Activated T-cell treated with anti-CD3 and anti-CD28 coated beads, Interleukin-2, amount 50 U/mL, for 1 hour (primary cell): ENCODE results near the gene STARD6.
"Not testable (repeated sequence)": the region's sequence is repeated elsewhere in the genome, so short reads cannot be mapped to it uniquely, and the experiment has no call there.

Source experiments
- DNase-seq: peaks from one replicate; pipeline ENCODE4 v3.0.0-alpha.2; 2020

STARD6 gene

GRCh38 chr18:54335638-54336173, 22.0 kb downstream of the STARD6 start:
- no peak for DNase-seq

- DNase-seq = no peak
Observed at GRCh38 chr18:54330768-54331548, 26.7 kb downstream of the STARD6 start.

- no peak for DNase-seq
Observed at GRCh38 chr18:54329787-54330186, 27.9 kb downstream of the STARD6 start.

GRCh38 chr18:54327818-54328217, 29.8 kb downstream of the STARD6 start:
- no peak for DNase-seq

GRCh38 chr18:54323970-54324369, 33.7 kb downstream of the STARD6 start:
- no peak for DNase-seq

GRCh38 chr18:54323561-54323960, 34.1 kb downstream of the STARD6 start:
- DNase-seq = no peak

- no peak for DNase-seq
Observed at GRCh38 chr18:54316071-54316820, 41.4 kb downstream of the STARD6 start.

GRCh38 chr18:54309564-54309963, 48.1 kb downstream of the STARD6 start:
- not testable (repeated sequence) for DNase-seq

- DNase-seq = no peak
Observed at GRCh38 chr18:54303408-54303807, 54.2 kb downstream of the STARD6 start.

- DNase-seq = not testable (repeated sequence)
Observed at GRCh38 chr18:54298991-54299390, 58.7 kb downstream of the STARD6 start.

- DNase-seq = no peak
Observed at GRCh38 chr18:54296062-54296461, 61.6 kb downstream of the STARD6 start.

- no peak for DNase-seq
Observed at GRCh38 chr18:54294274-54294673, 63.4 kb downstream of the STARD6 start.

- DNase-seq = no peak
Observed at GRCh38 chr18:54284981-54285785, 72.5 kb downstream of the STARD6 start.

GRCh38 chr18:54284535-54284934, 73.1 kb downstream of the STARD6 start:
- DNase-seq = no peak

GRCh38 chr18:54280220-54280569, 77.5 kb downstream of the STARD6 start:
- DNase-seq = no peak

GRCh38 chr18:54279477-54280219, 78.0 kb downstream of the STARD6 start:
- DNase-seq = no peak

GRCh38 chr18:54278615-54279014, 79.0 kb downstream of the STARD6 start:
- no peak for DNase-seq

GRCh38 chr18:54277899-54278298, 79.8 kb downstream of the STARD6 start:
- DNase-seq = no peak
